GM19193 (cell line): ENCODE data around the gene BCKDHA.

Experiments
- POLR2A ChIP-seq: IDR thresholded peaks from 4 replicates; pipeline ENCODE4 v1.6.1; 2011; ENCODE audit not compliant: insufficient read depth, insufficient read length; ENCODE audit errors: extremely low read depth

The BCKDHA gene

GRCh38 chr19:41397086-41398049, at the start of gene BCKDHA, which contains the start of gene EXOSC5:
Gene BCKDHA, plus strand, starts transcription at chr19:41397818. Its CDS starts 10 bp downstream, at chr19:41397828.
Gene EXOSC5, minus strand, starts transcription at chr19:41397359. Its CDS starts 31 bp downstream, at chr19:41397328.
- peak; percentile 68 for TF ChIP-seq POLR2A

GRCh38 chr19:41350735-41351338, 46.8 kb upstream of the BCKDHA start:
- no peak for TF ChIP-seq POLR2A

DNA sequence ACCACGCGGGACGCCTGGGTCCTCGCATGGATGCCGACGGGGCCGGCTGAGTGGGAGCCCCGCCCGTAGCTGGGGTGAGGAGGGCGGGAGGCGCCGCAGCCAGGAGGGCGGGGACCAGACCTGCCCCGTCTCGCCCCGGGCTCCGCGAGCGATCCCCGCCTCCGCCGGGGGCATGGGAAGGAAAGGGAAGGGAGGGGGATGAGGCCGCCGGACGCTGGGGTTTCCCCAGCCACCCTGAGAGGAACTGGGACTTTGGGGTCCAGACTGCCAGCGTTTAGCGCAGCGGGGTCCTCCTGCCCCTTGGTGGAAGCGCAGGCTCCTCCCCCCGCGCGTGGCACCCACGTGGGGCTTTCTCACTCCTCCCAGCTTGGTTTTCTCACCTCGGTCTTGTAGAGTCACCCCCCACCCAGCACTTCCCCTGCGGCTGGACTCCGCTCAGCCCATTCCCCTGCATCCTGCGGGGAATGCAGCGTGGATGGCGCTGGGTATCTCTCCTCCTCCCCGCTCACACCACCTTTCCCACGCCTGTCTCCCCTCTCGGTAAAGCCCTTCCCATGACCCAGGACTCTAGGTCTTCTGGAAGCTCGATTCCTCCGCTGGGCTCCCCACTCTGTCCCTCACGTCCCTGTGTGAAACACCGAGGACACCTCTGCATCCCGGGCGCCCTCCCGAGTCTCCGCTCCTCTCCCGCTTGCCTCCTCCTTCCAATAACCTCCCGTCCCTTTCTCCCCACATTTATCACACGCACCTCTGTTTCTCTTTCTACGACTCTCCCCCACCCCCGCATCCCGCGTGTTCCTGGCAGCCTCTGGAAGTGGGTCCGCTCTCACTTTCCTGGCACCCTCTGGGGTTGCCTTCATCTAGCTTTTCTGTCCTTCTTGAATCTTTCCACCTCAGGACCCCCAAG, 46.0 kb upstream of the BCKDHA start:
- TF ChIP-seq POLR2A: peak; percentile 70

DNA sequence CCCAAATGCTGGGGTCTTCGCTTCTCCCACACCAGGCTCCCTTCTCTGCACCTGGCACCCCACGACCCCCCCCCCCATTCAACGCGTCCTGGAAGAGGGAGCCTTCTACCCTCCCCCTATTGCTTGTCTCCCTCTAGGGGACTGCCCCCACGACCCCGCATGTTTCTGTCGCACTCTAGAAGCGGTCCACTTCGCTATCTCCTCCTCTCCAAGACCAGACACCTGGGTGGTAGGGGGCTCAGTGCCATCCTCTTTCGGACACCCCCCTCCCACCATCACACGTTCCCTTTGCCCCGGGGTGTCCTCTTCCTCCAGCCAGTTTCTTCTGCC, 45.4 kb upstream of the BCKDHA start:
- TF ChIP-seq POLR2A: no peak

DNA sequence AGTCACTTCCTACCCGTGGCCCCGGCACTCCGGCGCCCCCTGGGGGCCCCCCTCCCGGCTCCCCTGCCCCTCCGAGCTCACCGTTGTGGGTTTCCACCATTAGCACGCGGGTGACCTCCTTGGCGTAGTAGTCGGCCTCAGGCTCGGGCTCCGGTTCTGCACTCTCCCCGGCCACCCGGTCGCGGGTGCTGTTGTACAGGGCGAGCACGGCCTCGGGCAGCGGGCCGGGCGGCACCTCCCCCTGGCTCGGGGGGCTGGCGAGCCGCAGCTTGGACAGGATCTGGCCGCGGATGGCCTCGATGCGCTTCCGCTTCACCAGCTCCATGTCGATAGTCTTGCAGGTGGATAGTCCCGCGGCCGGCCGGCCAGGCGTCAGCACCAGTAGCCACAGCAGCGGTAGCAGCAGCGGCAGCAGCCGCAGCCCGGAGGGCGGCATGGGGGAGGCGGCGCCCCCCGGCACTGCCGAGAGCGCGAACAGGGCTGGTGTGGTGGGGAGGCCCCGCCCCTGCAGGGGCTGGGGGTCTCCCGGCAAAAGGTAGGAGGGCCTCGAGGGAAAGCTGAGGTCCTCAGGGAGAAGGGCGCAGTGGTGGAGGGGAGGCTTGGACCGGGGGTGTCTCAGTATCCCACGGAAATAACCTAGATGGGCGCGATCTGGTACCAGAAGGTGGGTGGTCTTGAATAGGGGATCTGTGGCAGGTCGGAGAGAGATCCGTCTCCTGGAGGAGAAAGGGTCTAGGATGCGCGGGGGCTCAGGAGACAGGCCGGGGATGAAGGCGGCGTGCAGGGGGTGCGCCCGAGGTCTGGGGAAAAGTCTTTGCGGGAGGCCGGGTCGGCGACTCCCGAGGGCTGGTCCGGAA, 44.8 kb upstream of the BCKDHA start:
- TF ChIP-seq POLR2A: peak; percentile 32

- TF ChIP-seq POLR2A: peak; percentile 92
These were observed 43.9 kb upstream of the BCKDHA start, which contains the start of gene TGFB1 for GRCh38 chr19:41353466-41354342. Gene TGFB1, minus strand, starts transcription at chr19:41353922. Its CDS starts 878 bp downstream, at chr19:41353044.

DNA sequence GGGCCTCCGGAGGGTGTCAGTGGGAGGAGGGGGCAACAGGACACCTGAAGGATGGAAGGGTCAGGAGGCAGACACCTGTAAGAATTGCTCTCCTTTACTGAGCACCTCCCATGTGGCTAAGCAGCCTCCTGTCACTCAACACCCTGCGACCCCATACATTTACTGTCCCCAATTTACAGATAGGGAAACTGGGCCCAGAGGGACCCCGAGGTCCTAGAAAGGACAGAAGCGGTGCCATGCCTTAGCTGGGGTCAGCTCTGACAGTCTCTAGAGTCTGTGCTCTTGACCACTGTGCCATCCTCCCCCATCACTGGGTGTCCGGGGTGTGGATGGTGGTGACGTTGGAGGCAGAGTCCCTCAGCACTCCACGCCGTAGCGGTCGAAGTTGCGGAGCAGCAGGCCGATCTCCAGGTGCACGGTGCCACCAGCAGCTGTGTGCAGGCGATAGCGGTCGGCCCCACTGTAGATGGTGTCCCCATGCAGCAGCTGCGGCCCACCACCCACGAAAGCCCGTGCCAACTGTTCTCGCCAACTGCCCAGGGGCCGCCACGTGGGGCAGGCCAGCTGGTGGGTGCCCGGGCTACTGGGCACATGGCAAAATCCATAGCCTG, 43.2 kb upstream of the BCKDHA start:
- TF ChIP-seq POLR2A: no peak

GRCh38 chr19:41355035-41355434, 42.6 kb upstream of the BCKDHA start:
- no peak for TF ChIP-seq POLR2A

- TF ChIP-seq POLR2A: no peak
These were observed 41.8 kb upstream of the BCKDHA start for GRCh38 chr19:41355802-41356201.

GRCh38 chr19:41356984-41357739, 40.5 kb upstream of the BCKDHA start:
- no peak for TF ChIP-seq POLR2A

- TF ChIP-seq POLR2A: no peak
These were observed 39.9 kb upstream of the BCKDHA start for GRCh38 chr19:41357746-41358145.

DNA sequence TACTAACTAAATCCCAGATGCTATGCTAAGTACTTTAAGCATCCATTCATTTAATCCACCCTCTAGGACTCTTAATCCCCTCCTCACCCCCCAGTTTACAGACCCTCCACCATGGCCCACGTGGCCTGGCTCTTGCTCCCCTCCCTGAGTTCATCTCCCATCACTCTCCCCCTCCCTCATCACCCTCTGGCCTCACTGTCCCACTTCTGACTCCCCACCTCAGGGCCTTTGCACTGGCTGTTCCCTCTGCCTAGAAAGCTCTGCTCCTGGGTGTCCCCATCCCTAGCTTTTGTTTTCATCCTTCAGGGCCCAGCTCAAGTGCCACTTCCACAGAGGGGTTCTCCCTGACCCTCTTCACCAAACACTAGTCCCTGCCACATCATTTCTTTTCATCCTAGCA, 37.9 kb upstream of the BCKDHA start:
- TF ChIP-seq POLR2A: no peak
